ENCODE data around the gene INPP1. TPM values are rescaled to one million over a fixed set of nuclear protein-coding genes. Genes with fewer than 3 reads are reported as not detected.
"Not testable (repeated sequence)": the region's sequence is repeated elsewhere in the genome, so short reads cannot be mapped to it uniquely, and the experiment has no call there.

The INPP1 gene
- polyA plus RNA-seq, 3 donors = 12.9 to 17.2 (median 14.1) TPM

DNA sequence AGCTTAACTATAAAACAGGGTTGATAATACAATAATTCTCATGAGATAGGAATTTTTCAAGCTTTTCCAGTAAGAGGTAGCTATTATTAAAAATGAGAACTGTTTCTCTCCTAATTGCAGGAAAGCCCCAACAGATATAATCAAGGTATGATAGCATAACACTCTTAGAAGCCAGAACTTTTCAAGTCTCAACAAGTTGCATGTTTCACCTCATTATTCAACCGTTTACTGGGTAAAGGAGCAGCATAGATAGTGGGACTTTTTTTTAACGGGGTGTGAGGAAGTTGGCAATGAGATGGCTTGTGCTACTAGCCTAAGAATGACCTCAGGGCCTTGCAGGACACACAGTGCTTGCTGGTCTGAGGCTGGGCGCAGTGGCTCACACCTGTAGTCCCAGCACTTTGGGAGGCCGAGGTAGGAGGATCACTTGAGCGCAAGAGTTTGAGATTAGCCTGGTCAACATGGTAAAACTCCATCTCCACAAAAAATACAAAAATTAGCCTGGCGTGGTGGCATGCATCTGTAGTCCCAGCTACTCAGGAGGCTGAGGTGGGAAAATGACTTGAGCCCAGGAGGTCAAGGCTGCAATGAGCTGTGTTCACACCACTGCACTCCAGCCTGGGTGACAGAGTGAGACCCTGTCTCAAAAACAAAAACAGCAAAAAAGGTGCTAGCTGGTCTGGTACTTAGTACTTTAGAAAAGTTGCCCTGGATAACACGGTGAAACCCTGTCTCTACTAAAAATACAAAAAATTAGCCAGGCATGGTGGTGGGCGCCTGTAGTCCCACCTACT, 15.5 kb downstream of the INPP1 start:
- not testable (repeated sequence) for DNase-seq

DNA sequence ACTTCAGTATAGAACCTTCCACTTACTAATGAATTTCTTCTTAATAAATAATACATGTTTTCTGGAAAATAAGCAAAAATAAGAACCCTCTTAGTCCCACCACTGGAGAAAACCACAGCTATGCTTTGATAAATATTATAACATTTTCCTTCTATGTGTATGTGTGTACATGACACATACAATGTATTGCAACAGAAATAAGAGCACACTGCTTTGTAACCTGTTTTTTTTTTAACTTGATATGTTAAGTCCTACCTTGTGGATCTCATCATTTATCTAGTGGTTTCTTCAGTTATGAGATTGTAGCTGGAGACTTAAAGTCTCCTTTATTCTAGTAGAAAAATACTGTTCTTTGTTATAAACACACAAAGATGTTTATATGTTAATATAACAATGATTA, 17.2 kb downstream of the INPP1 start:
- DNase-seq = no peak

DNA sequence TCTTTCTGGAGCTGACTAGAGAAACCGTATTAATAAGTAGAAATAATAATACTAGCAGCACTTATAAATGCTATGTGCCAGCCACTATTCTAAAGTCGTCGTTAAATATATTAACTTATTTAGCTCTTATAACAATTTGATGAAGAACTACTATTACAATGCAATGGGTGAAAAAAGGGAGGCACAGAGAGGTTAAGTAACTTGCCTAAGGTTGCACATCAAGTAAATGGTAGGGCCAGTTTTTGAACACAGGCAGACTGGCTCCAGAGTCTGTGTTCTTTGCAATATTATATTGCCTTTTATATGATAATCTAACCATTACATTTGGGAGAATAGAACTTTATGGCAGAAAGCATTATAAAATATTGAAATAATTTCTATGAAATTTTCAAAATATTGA, 17.6 kb downstream of the INPP1 start:
- DNase-seq = no peak

DNA sequence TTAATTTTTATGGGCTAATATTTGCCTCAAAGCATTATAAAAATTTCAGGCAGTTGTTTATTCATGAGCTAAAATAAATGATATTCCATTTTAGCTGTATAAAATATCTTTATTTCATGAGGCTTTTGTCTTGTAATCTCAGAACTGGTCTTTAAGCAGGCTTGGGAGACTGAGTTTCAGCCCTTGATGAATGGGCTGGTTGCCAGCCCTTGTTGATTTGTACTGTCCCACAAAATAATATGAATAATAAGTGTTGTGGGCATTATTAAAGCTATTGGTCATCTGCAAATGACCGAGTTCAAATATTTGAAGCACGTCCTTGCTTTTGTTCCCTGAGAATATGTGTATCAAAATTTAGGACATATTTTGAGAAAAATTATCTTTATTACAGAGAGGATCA, 18.2 kb downstream of the INPP1 start:
- no peak for DNase-seq

DNA sequence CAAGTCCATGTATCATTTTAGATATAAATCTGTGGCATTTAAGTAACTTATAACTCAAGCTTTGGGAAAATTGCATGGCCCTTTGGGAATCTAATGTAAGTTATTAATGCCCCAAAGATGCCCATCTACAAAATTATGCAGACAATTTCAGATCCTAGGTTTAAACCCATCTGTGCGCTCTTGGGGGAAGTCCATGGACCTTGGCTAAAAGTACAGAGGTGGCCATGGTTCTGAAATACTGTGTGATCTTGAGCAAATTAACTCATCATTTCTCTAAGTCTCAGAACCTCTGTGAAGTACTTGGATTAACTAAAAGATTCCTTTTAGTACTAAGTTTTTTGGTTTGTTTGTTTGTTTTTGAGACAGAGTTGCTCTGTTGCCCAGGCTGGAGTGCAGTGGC, 19.5 kb downstream of the INPP1 start:
- DNase-seq = no peak

DNA sequence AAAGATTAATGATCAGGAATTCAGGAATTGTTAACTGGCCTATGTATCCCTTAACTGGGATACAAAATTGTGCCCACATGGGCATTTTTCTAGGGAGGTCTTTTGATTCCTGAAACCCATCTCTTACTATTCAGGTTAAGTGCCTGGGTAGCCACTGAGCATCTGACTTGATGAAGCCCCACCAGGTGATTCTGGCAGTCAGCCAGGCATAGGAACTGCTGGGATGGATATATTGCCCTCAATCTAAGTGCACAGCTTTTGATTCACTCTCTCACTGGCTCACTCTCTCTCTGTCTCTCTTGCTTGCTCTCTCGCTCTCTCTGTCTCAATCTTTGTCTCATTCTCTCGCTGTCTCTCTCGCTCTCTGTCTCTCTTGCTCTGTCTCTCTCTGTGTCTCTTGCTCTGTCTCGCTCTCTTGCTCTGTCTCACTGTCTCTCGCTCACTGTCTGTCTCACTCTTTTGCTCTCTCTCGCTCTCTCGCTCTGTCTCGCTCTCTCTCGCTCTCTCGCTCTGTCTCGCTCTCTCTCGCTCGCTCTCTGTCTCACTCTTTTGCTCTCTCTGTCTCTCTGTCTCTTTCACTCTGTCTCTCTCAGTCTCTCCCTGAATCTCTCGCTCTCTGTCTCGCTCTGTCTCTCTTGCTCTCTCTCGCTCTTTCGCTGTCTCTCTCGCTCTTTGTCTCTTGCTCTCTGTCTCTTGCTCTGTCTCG, 22.3 kb downstream of the INPP1 start:
- DNase-seq = no peak

DNA sequence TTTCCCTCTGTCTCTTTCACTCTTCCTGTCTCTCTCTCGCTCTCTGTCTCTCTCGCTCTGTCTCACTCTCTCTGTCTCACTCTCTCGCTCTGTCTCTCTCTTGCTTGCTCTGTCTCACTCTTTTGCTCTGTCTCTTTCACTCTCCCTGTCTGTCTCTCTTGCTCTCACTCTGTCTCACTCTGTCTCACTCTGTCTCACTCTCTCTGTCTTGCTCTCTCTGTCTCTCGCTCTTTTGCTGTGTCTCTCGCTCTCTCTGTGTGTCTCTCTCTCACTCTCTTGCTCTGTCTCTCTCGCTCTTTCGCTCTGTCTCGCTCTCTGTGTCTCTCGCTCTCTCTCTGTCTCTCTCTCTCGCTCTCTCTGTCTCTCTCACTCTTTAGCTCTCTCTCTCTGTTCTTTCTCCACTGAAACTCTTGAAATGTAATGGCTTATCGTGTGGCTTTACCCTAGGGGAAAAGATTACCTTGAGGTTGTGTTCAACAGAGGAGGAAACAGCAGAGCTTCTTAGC, 22.9 kb downstream of the INPP1 start:
- DNase-seq = no peak

DNA sequence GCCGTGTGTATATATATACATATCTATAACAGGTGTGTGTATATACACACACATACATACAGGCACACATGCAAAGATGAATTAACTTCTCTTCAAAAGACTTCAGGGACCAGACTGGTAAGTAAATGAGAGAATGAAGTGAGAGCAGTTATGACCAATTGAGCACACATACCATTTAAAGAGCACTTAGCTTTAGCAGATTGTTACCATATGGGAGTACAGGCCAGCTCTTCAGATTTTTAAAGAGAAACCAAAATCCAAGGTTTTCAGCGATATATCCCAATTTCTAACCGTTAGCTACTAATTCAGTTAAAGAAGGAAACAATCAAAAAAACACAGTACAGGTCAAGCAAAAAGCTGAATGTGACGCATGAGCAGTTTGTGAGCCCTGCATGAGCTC, 23.7 kb downstream of the INPP1 start:
- no peak for DNase-seq

DNA sequence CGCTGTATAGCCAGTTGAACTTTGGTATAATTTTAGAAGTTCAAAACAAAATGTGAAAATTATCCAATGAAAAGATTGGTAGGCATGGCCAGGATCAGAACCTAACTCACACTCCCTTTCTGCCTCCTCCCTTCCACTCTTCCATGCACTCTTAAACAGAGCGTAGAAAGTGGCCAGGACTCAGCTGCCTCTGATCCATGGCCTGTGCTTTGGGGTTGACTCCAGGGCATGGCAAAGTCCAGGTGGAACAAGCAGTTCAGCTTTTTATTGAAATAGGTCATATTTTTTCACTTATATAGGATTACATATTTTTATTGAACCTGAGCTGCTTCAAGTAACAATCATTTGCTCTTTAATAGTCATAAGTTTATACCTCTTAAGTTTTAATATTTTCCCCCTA, 26.2 kb downstream of the INPP1 start:
- no peak for DNase-seq

DNA sequence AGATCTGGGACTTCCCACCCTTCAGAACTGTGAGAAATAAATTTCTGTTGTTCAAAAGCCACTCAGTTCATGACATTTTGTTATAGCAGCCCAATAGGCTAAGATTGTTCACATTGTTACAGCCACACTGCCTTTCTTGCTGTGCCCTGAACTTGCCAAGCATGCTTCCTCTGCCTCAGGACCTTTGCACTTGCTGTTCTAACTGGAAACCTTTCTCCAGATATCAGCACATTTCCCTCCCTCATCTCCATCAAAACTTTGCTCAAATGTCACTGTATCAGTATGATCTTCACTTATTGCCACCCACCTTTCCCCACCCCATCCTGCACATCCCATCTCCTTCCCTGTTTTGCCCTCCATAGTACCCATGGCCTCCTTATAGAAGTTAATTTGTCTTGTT, 32.7 kb downstream of the INPP1 start:
- no peak for DNase-seq

DNA sequence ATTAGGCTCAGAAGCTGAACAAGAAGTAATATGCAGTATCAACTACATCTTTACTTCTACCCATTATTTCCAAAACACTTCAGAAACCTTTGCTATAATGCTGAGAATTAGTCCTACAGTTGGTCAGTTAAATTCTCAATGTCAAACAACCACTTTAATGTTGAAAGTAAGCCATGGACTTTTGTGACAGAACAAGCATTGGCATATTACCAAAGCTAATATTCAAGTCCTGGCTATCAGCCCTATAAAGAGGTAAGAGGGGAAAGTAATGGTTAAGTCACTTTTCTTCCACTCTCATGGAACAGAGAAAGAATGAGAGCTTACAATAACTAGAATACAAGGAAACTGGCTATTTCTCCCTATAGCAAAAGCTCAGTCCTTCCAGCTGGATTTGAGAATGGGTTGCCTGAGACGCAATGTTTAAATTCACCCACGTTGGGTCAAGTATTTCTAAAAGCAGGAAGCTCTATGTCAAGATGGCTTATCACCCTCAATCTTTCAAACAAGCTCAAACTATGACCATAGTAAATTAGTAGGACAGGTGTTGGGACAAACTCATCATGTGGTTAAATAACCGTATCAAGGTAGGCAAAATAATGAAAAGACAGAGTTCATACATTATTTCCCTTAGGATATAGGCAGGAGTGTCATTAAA, 33.3 kb downstream of the INPP1 start:
- no peak for DNase-seq

DNA sequence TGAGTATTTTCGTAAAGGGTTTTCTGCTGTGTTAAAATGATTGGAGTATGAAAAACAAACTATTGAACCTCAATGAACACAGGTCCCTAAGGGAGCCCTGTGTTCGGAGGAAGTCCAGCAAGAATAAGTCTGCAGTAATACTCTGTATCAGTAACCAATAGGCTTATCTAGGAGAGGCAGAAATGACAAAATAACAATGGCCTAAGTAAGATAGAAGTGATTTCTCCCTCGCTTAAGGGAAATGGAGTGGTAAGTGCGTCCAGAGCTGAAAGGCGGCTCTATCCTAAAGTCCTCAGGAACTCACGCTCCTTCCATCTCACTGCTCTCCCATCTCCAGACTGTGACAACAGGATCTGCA, 35.5 kb downstream of the INPP1 start:
- no peak for DNase-seq

DNA sequence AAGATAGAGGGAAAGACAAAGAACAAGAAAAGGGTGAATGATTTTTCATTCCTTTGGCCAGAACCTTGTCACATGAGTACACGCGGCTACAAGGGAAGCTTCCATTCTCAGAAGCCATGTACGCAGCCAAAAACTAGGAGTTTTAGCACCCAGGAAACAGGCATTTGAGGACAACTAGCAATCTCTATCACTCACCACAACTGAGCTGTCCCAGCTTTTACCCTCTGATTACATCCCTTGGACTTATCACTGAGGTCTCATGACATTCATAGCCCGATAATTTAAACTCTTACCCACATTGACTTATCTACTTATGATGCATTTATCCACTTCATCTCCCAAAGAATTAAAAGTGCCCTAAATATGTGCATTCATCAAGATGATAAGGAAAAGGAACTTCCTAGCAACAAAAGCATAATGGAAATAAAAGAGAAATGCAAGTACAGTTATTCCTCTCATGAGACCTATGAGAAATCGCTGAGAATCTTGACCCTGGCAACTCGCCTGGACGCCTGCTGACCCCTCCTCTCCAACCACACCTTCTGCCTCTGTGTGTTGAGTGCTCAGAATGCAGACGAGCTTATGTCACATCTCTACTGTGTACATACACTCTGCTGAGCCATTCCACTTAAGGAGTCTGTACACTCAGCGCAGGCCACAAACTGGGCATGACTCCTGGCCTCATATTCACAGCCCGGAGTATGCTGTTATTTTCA, 36.0 kb downstream of the INPP1 start:
- DNase-seq = no peak

DNA sequence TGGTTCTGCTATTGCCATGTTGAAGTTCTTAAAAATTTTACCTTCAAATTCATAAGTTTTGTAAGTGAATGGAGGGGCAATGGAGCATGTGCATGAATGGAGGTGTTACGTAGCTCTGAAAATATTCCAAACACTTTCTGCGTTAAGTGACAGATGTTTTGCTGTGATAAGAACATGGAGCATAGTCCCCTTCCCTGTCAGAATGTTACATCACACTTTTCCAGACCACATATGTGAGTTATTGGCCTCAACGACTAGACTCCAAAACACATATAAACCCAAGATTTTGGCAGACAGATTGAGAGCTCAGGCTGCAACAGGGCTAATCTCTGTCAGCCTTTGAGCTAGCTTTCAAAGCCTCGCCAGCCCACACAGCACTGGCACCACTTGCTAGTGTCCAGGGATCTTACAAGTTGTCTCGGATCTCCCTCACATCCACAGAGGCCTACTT, 37.6 kb downstream of the INPP1 start:
- no peak for DNase-seq

DNA sequence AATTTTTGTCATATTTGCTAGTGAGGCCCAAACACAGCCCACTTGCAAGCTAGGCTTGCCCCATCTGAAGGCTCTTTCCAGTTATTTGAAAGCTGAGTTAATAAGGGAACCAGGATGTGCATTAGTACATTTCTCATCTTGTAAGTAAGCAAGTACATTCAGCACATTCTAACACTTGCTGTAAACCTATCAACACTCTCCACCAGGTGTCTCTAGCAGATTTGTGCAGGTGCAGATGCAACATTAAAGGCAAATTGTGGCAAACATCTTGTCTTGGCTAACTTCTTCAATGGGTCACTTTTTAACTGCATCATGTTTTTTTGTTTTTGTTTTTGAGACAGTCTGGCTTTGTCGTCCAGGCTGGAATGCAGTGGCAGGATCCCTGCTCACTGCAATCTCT, 39.5 kb downstream of the INPP1 start:
- DNase-seq = peak; percentile 43

DNA sequence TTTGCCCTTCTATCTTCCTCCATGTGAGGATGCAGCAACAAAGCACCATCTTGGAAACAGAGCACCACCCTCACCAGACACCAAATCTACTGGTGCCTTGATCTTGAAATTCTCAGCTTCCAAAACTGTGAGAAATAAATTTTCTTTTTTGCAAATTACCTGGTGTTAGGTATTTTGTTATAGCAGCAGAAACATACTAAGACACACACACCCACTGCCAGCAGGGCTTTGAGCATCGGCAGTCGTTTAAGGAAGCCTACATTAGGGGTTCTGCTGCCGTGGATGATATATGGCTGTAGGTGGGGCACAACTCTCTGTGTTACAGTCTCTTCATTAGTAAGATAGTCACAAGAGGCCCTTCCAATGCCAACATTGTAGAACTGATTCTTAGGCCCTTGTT, 44.0 kb downstream of the INPP1 start:
- no peak for DNase-seq

DNA sequence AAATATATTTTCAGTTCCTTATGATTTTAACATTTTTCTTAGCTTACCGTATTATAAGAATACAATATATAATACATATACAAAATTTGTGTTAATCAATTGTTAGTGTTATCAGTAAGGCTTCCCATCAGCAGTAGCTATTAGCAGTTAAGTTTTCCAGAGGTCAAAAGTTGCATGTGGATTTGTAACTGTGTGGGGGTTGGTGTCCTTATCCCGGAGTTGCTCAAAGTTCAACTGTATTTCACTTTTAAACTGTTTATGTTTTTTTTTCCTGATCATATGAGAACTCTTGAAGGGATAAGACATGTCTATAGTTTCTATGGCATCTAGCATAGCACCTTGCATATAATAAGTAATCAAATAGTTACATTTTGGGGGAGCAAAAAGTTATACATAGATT, 52.9 kb downstream of the INPP1 start:
- DNase-seq = no peak

DNA sequence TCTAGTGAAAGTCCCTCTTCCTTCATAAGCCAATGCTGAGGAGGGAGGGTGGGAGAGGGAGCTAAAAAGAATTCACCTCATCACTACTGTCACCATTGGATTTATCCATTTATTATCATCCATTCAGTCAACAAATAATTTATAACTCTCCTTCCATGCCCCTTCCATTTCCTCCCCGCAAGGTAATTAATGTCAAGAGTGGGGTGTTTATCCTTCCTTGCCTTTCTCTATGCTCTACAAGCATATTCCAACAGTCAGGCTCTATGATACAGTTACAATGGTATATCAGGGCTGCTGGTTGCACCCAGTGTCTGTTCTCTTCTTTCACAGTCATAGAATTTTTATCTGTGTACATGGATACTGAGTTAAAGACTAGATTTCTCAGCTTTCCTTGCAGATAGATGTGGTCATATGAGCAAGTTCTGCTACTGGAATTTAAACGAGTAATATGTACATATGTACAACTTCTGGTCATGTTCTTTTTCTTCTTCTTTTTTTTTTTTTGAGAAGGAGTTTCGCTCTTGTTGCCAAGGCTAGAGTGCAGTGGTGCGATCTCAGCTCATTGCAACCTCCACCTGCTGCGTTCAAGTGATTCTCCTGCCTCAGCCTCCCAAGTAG, 59.7 kb downstream of the INPP1 start:
- no peak for DNase-seq

DNA sequence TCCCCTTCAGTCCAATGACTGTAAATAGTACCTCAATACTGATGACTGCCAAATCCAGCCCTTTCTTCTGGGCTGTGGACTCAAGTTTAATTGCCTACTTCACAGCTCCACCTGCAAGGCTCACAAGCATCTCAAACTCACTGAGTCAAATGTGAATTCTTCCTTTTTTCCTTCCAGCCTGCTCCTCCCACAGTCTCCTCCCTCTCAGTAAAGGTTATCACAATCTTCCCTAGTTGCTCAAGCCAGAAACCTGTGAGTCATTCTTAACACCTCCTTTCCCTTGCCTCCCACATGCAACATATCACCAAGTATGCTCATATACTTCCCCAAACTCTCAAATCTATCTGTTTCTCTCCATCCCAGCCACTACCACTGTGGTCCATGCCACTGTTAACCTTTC, 61.1 kb downstream of the INPP1 start:
- no peak for DNase-seq

DNA sequence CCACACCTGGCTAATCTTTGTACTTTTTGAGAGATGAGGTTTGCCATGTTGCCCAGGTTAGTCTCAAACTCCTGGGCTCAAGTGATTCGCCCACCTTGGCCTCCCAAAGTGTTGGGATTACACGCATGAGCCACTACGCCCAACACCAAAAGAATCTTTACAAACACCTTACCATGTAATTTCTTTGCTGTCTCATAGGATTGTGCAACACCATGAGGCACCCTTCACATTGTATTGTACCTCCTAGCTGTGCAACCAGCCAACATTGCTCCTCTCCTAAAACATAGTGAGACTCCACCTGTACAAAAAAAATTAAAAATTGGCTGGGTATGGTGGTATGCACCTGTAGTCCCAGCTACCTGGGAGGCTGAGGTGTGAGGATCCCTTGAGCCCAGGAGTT, 61.7 kb downstream of the INPP1 start:
- no peak for DNase-seq

DNA sequence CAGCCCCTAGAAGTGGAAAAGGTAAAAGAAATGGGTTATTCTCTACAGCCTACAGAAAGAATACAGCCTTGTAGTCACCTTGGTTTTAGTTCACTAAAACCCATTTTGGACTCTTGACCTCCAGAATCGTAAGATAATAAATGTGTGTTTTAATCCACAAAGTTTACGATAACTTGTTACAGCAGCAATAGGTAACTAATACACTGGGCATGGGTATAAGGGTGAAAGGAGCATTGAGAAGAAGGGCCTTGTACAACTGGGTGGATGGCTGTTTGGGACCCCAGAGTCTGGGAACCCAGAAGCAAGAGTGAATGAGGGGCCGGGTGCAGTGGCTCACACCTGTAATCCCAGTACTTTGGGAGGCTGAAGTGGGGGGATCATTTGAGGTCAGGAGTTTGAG, 62.6 kb downstream of the INPP1 start:
- DNase-seq = no peak

DNA sequence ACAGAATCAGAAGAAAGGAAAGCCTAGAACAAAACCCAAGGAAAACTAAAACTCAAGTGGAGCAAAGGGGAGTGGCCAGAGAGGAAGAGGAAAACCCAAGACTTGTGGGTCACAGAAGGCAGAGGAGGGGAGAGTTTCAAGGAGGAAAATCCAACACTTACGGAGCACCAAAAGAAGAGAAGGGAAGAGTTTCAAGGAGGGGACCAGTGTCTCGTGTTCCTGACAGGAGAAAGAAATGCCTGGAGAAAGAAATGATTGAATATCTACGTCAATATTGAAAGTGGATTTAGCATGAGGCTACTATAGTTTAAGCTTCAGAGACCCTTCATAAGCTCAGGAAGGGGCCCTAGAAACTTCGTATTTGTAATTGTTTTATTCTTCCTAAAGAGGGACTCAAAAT, 63.4 kb downstream of the INPP1 start:
- no peak for DNase-seq

All from renal pelvis (tissue), 4 donors.